ENCODE data around the gene SEPTIN6. TPM values are rescaled to one million over a fixed set of nuclear protein-coding genes. Genes with fewer than 3 reads are reported as not detected.

SEPTIN6 gene
- total RNA-seq, 2 donors from 2014 or later = 11.5 to 18.7 TPM

GRCh38 chrX:119695535-119696050 lies 2.6 kb upstream of the SEPTIN6 start:
- no peak for DNase-seq
- no peaks in the 10 kb centered on the region for H3K9me3 ChIP-seq (ENCODE audit: control insufficient read depth, low read length)
- H3K27ac Mint-ChIP-seq = no peak overlapping the region
- no peaks in the 10 kb centered on the region for H3K27me3 ChIP-seq (ENCODE audit: control insufficient read depth, insufficient read depth, low read length, poor library complexity, severe bottlenecking)
- H3K4me3 ChIP-seq (ENCODE audit: low read length) = no peak overlapping the region
- H3K9me3 Mint-ChIP-seq = peaks cover 80% of the 10 kb centered on the region
- peaks cover 3% of the 10 kb centered on the region for H3K4me1 ChIP-seq (ENCODE audit: control insufficient read depth, insufficient read depth, low read length)
- H3K36me3 Mint-ChIP-seq (ENCODE audit: low read depth) = no peaks in the 10 kb centered on the region
- no peaks in the 10 kb centered on the region for H3K36me3 ChIP-seq (ENCODE audit: control insufficient read depth, insufficient read depth, low read length)
- 85 to 97% methylated on average over 5 to 12 of the region's 12 CpGs for WGBS, 2 experiments (ENCODE audit: insufficient coverage in 1 of 2, insufficient read length in 1 of 2)
- no peak overlapping the region for H3K9ac ChIP-seq (ENCODE audit: extremely low read depth, low read length, poor library complexity, severe bottlenecking)
- H3K4me1 Mint-ChIP-seq = peaks cover 14% of the 10 kb centered on the region
- no peak overlapping the region for H3K27ac ChIP-seq (ENCODE audit: low read depth, low read length)
- peak overlapping the region; percentile 68 for H3K4me3 Mint-ChIP-seq
- peaks cover 42% of the 10 kb centered on the region for H3K27me3 Mint-ChIP-seq (ENCODE audit: insufficient read depth)
- no peak for TF ChIP-seq CTCF (conservative IDR thresholded peaks at IDR 0.05)

GRCh38 chrX:119694601-119695534 lies 1.9 kb upstream of the SEPTIN6 start:
- 74 to 79% methylated on average over 10 to 39 of the region's 39 CpGs for WGBS, 2 experiments (ENCODE audit: insufficient coverage in 1 of 2, insufficient read length in 1 of 2)
- Mint-ChIP-seq H3K36me3 (ENCODE audit: low read depth) (no peaks in the 10 kb centered on the region), H3K4me3 (peak overlapping the region; percentile 68), H3K4me1 (peaks cover 14% of the 10 kb centered on the region), H3K27ac (no peak overlapping the region), H3K9me3 (peaks cover 78% of the 10 kb centered on the region), H3K27me3 (ENCODE audit: insufficient read depth) (peaks cover 42% of the 10 kb centered on the region)
- Histone ChIP-seq H3K4me1 (ENCODE audit: control insufficient read depth, insufficient read depth, low read length) (peaks cover 3% of the 10 kb centered on the region), H3K9me3 (ENCODE audit: control insufficient read depth, low read length) (no peaks in the 10 kb centered on the region), H3K9ac (ENCODE audit: extremely low read depth, low read length, poor library complexity, severe bottlenecking) (no peak overlapping the region), H3K36me3 (ENCODE audit: control insufficient read depth, insufficient read depth, low read length) (no peaks in the 10 kb centered on the region), H3K27ac (ENCODE audit: low read depth, low read length) (no peak overlapping the region), H3K27me3 (ENCODE audit: control insufficient read depth, insufficient read depth, low read length, poor library complexity, severe bottlenecking) (no peaks in the 10 kb centered on the region), H3K4me3 (ENCODE audit: low read length) (no peak overlapping the region)
- TF ChIP-seq CTCF (conservative IDR thresholded peaks at IDR 0.05) = peak; percentile 39
- DNase-seq = peak; percentile 76

- Histone ChIP-seq H3K4me3 (ENCODE audit: low read length) (no peak overlapping the region), H3K27ac (ENCODE audit: low read depth, low read length) (no peak overlapping the region), H3K36me3 (ENCODE audit: control insufficient read depth, insufficient read depth, low read length) (no peaks in the 10 kb centered on the region), H3K4me1 (ENCODE audit: control insufficient read depth, insufficient read depth, low read length) (peaks cover 3% of the 10 kb centered on the region), H3K9me3 (ENCODE audit: control insufficient read depth, low read length) (no peaks in the 10 kb centered on the region), H3K27me3 (ENCODE audit: control insufficient read depth, insufficient read depth, low read length, poor library complexity, severe bottlenecking) (no peaks in the 10 kb centered on the region), H3K9ac (ENCODE audit: extremely low read depth, low read length, poor library complexity, severe bottlenecking) (no peak overlapping the region)
- peaks cover 13% of the 10 kb centered on the region for H3K4me1 Mint-ChIP-seq
- H3K4me3 Mint-ChIP-seq = peak overlapping the region; percentile 68
- peak; percentile 74 for DNase-seq
- peaks cover 42% of the 10 kb centered on the region for H3K27me3 Mint-ChIP-seq (ENCODE audit: insufficient read depth)
- peaks cover 77% of the 10 kb centered on the region for H3K9me3 Mint-ChIP-seq
- H3K36me3 Mint-ChIP-seq (ENCODE audit: low read depth) = no peaks in the 10 kb centered on the region
- 10 to 29% methylated on average over 2 to 21 of the region's 23 CpGs for WGBS, 2 experiments (ENCODE audit: insufficient coverage in 1 of 2, insufficient read length in 1 of 2)
- TF ChIP-seq CTCF (conservative IDR thresholded peaks at IDR 0.05) = no peak
- no peak overlapping the region for H3K27ac Mint-ChIP-seq
These were observed 1.1 kb upstream of the SEPTIN6 start for GRCh38 chrX:119693996-119694451.
